ENCODE results near the gene KCNAB1.

KCNAB1 gene

GRCh38 chr3:156478891-156479290, 358.5 kb downstream of the KCNAB1 start:
- no peak overlapping the region for H3K4me3 ChIP-seq (ENCODE audit: low read depth, low read length)
- TF ChIP-seq CTCF (IDR thresholded peaks at IDR 0.05; ENCODE audit: low read depth, low read length) = no peak
- in situ Hi-C loops (cut with HindIII; ENCODE audit: low sequenced_read_pairs) = no loop called here
- no peak for DNase-seq (ENCODE audit: low read depth, low spot score)

GRCh38 chr3:156479604-156480003, 359.2 kb downstream of the KCNAB1 start:
- TF ChIP-seq CTCF (IDR thresholded peaks at IDR 0.05; ENCODE audit: low read depth, low read length) = no peak
- no peak overlapping the region for H3K4me3 ChIP-seq (ENCODE audit: low read depth, low read length)
- in situ Hi-C loops (cut with HindIII; ENCODE audit: low sequenced_read_pairs) = no loop called here
- no peak for DNase-seq (ENCODE audit: low read depth, low spot score)

- in situ Hi-C loops (cut with HindIII; ENCODE audit: low sequenced_read_pairs) = no loop called here
- no peak for TF ChIP-seq CTCF (IDR thresholded peaks at IDR 0.05; ENCODE audit: low read depth, low read length)
- DNase-seq (ENCODE audit: low read depth, low spot score) = no peak
Observed at GRCh38 chr3:156480949-156481348, 360.6 kb downstream of the KCNAB1 start.

GRCh38 chr3:156483002-156483401, 362.6 kb downstream of the KCNAB1 start:
- DNase-seq (ENCODE audit: low read depth, low spot score) = no peak
- in situ Hi-C loops (cut with HindIII; ENCODE audit: low sequenced_read_pairs) = no loop called here
- no peak overlapping the region for H3K4me3 ChIP-seq (ENCODE audit: low read depth, low read length)
- no peak for TF ChIP-seq CTCF (IDR thresholded peaks at IDR 0.05; ENCODE audit: low read depth, low read length)

More at GRCh38 chr3:156480949-156481348, 360.6 kb downstream of the KCNAB1 start:
- H3K4me3 ChIP-seq (ENCODE audit: low read depth, low read length) = no peak overlapping the region

- H3K4me3 ChIP-seq (ENCODE audit: low read depth, low read length) = no peak overlapping the region
- peak; percentile 87 for DNase-seq (ENCODE audit: low read depth, low spot score)
- in situ Hi-C loops (cut with HindIII; ENCODE audit: low sequenced_read_pairs) = no loop called here
- TF ChIP-seq CTCF (IDR thresholded peaks at IDR 0.05; ENCODE audit: low read depth, low read length) = no peak
Observed at GRCh38 chr3:156483426-156483825, 363.0 kb downstream of the KCNAB1 start.

- no peak for TF ChIP-seq CTCF (IDR thresholded peaks at IDR 0.05; ENCODE audit: low read depth, low read length)
- DNase-seq (ENCODE audit: low read depth, low spot score) = peak; percentile 84
- in situ Hi-C loops (cut with HindIII; ENCODE audit: low sequenced_read_pairs) = no loop called here
- no peak overlapping the region for H3K4me3 ChIP-seq (ENCODE audit: low read depth, low read length)
Observed at GRCh38 chr3:156483961-156484787, 363.8 kb downstream of the KCNAB1 start.
